Fibroblast of lung (primary cell): ENCODE results near the gene WWC1. TPM values are rescaled to one million over a fixed set of nuclear protein-coding genes. Genes with fewer than 3 reads are reported as not detected.

ENCODE experiments used
- DNase-seq, 2 donors: peaks; one replicate each; pipeline versions ENCODE4 v3.0.0 to v3.0.0-alpha.2; 2010; ENCODE audit warnings: low read depth in 2 of 2
- H2AFZ ChIP-seq: 2 replicates; pipeline ENCODE4 v1.5.1; 2012; ENCODE audit warnings: low read length, control low read depth, inconsistent platforms
- H3K27ac ChIP-seq: 2 replicates; pipeline ENCODE4 v1.5.1; 2011; ENCODE audit warnings: low read length, control low read depth; ENCODE audit not compliant: insufficient read depth
- H3K27me3 ChIP-seq: 2 replicates; pipeline ENCODE4 v1.5.1; 2011; ENCODE audit warnings: mild to moderate bottlenecking, low read length; ENCODE audit not compliant: control insufficient read depth, insufficient read depth
- H3K36me3 ChIP-seq: 2 replicates; pipeline ENCODE4 v1.5.1; 2011; ENCODE audit warnings: low read length; ENCODE audit not compliant: control insufficient read depth, insufficient read depth
- H3K4me1 ChIP-seq: 2 replicates; pipeline ENCODE4 v1.5.1; 2011; ENCODE audit warnings: low read length; ENCODE audit not compliant: control insufficient read depth, insufficient read depth; ENCODE audit errors: extremely low read depth
- H3K4me2 ChIP-seq: 2 replicates; pipeline ENCODE4 v1.5.1; 2011; ENCODE audit warnings: low read length, control low read depth; ENCODE audit not compliant: insufficient read depth; ENCODE audit errors: extremely low read depth
- H3K4me3 ChIP-seq, 4 experiments: fragments of 200-600 bp in 1 of 4; sonication (generic) in 1 of 4; replicated peaks in 1 of 4; 2 replicates each; pipeline ENCODE4 v1.5.1; 2011 to 2016; ENCODE audit warnings: low read length in 4 of 4, low read depth in 3 of 4, mild to moderate bottlenecking in 3 of 4, control low read depth in 2 of 4, inconsistent platforms in 1 of 4, mixed read lengths in 1 of 4; ENCODE audit not compliant: insufficient read depth in 1 of 4; ENCODE audit errors: control extremely low read depth in 1 of 4
- H3K79me2 ChIP-seq: 2 replicates; pipeline ENCODE4 v1.5.1; 2012; ENCODE audit warnings: mild to moderate bottlenecking, low read length, inconsistent platforms; ENCODE audit not compliant: control insufficient read depth, insufficient read depth
- H3K9ac ChIP-seq: 2 replicates; pipeline ENCODE4 v1.5.1; 2011; ENCODE audit warnings: mild to moderate bottlenecking, low read length, control low read depth; ENCODE audit not compliant: insufficient read depth
- H3K9me3 ChIP-seq: 2 replicates; pipeline ENCODE4 v1.5.1; 2012; ENCODE audit warnings: low read depth, low read length; ENCODE audit not compliant: control insufficient read depth, insufficient read depth
- H4K20me1 ChIP-seq: 2 replicates; pipeline ENCODE4 v1.5.1; 2011; ENCODE audit warnings: low read length; ENCODE audit not compliant: control insufficient read depth, insufficient read depth; ENCODE audit errors: extremely low read depth
- CTCF ChIP-seq, 2 donors: IDR thresholded peaks in 1 of 2; conservative IDR thresholded peaks in 1 of 2; 1 replicate in 1 of 2; 2 replicates in 1 of 2; pipeline ENCODE4 v1.5.1; 2011 to 2012; ENCODE audit warnings: low read length in 2 of 2, control low read depth in 1 of 2, inconsistent platforms in 1 of 2, low read depth in 1 of 2, mild to moderate bottlenecking in 1 of 2
- EZH2 ChIP-seq: IDR thresholded peaks from 2 replicates; pipeline ENCODE4 v1.5.1; 2012; ENCODE audit warnings: low read length, control low read depth, mild to moderate bottlenecking; ENCODE audit errors: missing control alignments
- polyA plus RNA-seq, 2 donors: library from polyadenylated mRNA; depleted of rRNA in 1 of 2; stranded (reverse) in 1 of 2; unstranded in 1 of 2; fragments of >200 nt; gene quantifications; 2 replicates each; pipeline ENCODE4 v1.2.1, GENCODE V29; 2011 to 2012; ENCODE audit warnings: missing spikeins in 1 of 2
- total RNA-seq: library from RNA; depleted of rRNA; stranded (reverse); fragments of >200 nt; gene quantifications from 2 replicates; pipeline ENCODE4 v1.2.1, GENCODE V29; 2014

The WWC1 gene
- total and polyA plus RNA-seq, 2 donors (not counting 1 experiment from before 2014, with no cell fraction given): 2.5 to 3.2 TPM

GRCh38 chr5:168390491-168390890 is 99.0 kb downstream of the WWC1 start:
- Histone ChIP-seq H3K79me2 (no peaks in the 10 kb centered on the region), H3K4me1 (no peaks in the 10 kb centered on the region), H3K4me3 (no peak overlapping the region), H2AFZ (no peak overlapping the region), H3K36me3 (no peaks in the 10 kb centered on the region), H3K9me3 (no peaks in the 10 kb centered on the region), H3K9ac (no peak overlapping the region), H3K4me2 (no peak overlapping the region), H3K27ac (no peak overlapping the region), H3K27me3 (no peaks in the 10 kb centered on the region), H4K20me1 (no peaks in the 10 kb centered on the region)
- TF ChIP-seq EZH2: no peak
- no peak for TF ChIP-seq CTCF (conservative IDR thresholded peaks at IDR 0.05 in 1 of 2, IDR thresholded peaks at IDR 0.05 in 1 of 2; ENCODE audit: low read depth in 1 of 2, low read length in 2 of 2)
- DNase-seq: no peak

- H3K9me3 ChIP-seq: no peaks in the 10 kb centered on the region
- H3K9ac ChIP-seq: no peak overlapping the region
- H2AFZ ChIP-seq: no peak overlapping the region
- no peaks in the 10 kb centered on the region for H3K27me3 ChIP-seq
- no peak for DNase-seq
- H3K36me3 ChIP-seq: no peaks in the 10 kb centered on the region
- H3K4me2 ChIP-seq: no peak overlapping the region
- no peak overlapping the region for H3K27ac ChIP-seq
- TF ChIP-seq EZH2: no peak
- no peak for TF ChIP-seq CTCF (conservative IDR thresholded peaks at IDR 0.05 in 1 of 2, IDR thresholded peaks at IDR 0.05 in 1 of 2; ENCODE audit: low read depth in 1 of 2, low read length in 2 of 2)
- H3K4me3 ChIP-seq: no peak overlapping the region
- H3K4me1 ChIP-seq: no peaks in the 10 kb centered on the region
- no peaks in the 10 kb centered on the region for H3K79me2 ChIP-seq
- H4K20me1 ChIP-seq: no peaks in the 10 kb centered on the region
Observed at GRCh38 chr5:168393773-168394172, 102.3 kb downstream of the WWC1 start.

GRCh38 chr5:168400429-168401220 is 109.2 kb downstream of the WWC1 start:
- Histone ChIP-seq H3K4me1 (peaks cover 4% of the 10 kb centered on the region), H3K9ac (no peak overlapping the region), H3K4me2 (no peak overlapping the region), H3K36me3 (no peaks in the 10 kb centered on the region), H4K20me1 (no peaks in the 10 kb centered on the region), H3K79me2 (no peaks in the 10 kb centered on the region), H3K9me3 (no peaks in the 10 kb centered on the region), H3K27ac (no peak overlapping the region), H3K4me3 (no peak overlapping the region), H3K27me3 (no peaks in the 10 kb centered on the region), H2AFZ (no peak overlapping the region)
- DNase-seq: no peak
- TF ChIP-seq CTCF (conservative IDR thresholded peaks at IDR 0.05 in 1 of 2, IDR thresholded peaks at IDR 0.05 in 1 of 2; ENCODE audit: low read depth in 1 of 2, low read length in 2 of 2) (no peak), EZH2 (no peak)
